HG03159 (cell line): ENCODE results near the gene MACF1.
"Not testable (repeated sequence)": the region's sequence is repeated elsewhere in the genome, so short reads cannot be mapped to it uniquely, and the experiment has no call there.

ENCODE experiments used
- ATAC-seq: cut with Tn5 transposase; IDR thresholded peaks from one replicate; pipeline ENCODE4 v1.9.1; 2021; ENCODE audit warnings: mild to moderate bottlenecking, moderate library complexity; ENCODE audit not compliant: unreplicated experiment

The MACF1 gene

GRCh38 chr1:39440856-39441255 is 236.4 kb downstream of the MACF1 start:
- no peak for ATAC-seq

GRCh38 chr1:39441797-39442196 is 237.3 kb downstream of the MACF1 start:
- ATAC-seq, result no peak

- ATAC-seq, result no peak
Measured at GRCh38 chr1:39445573-39445972, 241.1 kb downstream of the MACF1 start.

- no peak for ATAC-seq
Measured at GRCh38 chr1:39446986-39447567, 242.6 kb downstream of the MACF1 start.

- not testable (repeated sequence) for ATAC-seq
Measured at GRCh38 chr1:39450041-39450440, 245.5 kb downstream of the MACF1 start.

GRCh38 chr1:39450956-39451606 is 246.6 kb downstream of the MACF1 start:
- no peak for ATAC-seq

- ATAC-seq, result no peak
Measured at GRCh38 chr1:39452081-39452480, 247.6 kb downstream of the MACF1 start.

GRCh38 chr1:39452540-39452939 is 248.0 kb downstream of the MACF1 start:
- no peak for ATAC-seq

- ATAC-seq, result no peak
Measured at GRCh38 chr1:39453603-39454002, 249.1 kb downstream of the MACF1 start.

- ATAC-seq, result no peak
Measured at GRCh38 chr1:39458991-39459390, 254.5 kb downstream of the MACF1 start.

- no peak for ATAC-seq
Measured at GRCh38 chr1:39462074-39462473, 257.6 kb downstream of the MACF1 start.

- ATAC-seq, result no peak
Measured at GRCh38 chr1:39466413-39467107, 262.1 kb downstream of the MACF1 start.

GRCh38 chr1:39467108-39467720 is 262.7 kb downstream of the MACF1 start:
- not testable (repeated sequence) for ATAC-seq

- ATAC-seq, result no peak
Measured at GRCh38 chr1:39469150-39469549, 264.7 kb downstream of the MACF1 start.

- ATAC-seq, result no peak
Measured at GRCh38 chr1:39470040-39470439, 265.5 kb downstream of the MACF1 start.

GRCh38 chr1:39472826-39473225 is 268.3 kb downstream of the MACF1 start:
- no peak for ATAC-seq

- no peak for ATAC-seq
Measured at GRCh38 chr1:39473324-39473723, 268.8 kb downstream of the MACF1 start.

GRCh38 chr1:39474810-39475209 is 270.3 kb downstream of the MACF1 start:
- no peak for ATAC-seq

- not testable (repeated sequence) for ATAC-seq
Measured at GRCh38 chr1:39475551-39475950, 271.1 kb downstream of the MACF1 start.

- no peak for ATAC-seq
Measured at GRCh38 chr1:39478126-39478915, 273.8 kb downstream of the MACF1 start.

GRCh38 chr1:39481289-39481688 is 276.8 kb downstream of the MACF1 start:
- ATAC-seq, result no peak
